GM12891 (cell line): Measurements from ENCODE around the gene GPC3.

Source experiments
- POLR2AphosphoS5 ChIP-seq: IDR thresholded peaks from 2 replicates; pipeline ENCODE4 v1.6.1; 2011; ENCODE audit warnings: low read depth, low read length, control low read depth
- SPI1 ChIP-seq: IDR thresholded peaks from 2 replicates; pipeline ENCODE4 v1.6.1; 2011; ENCODE audit warnings: low read depth, low read length, control low read depth

- TF ChIP-seq POLR2AphosphoS5: no peak
- no peak for TF ChIP-seq SPI1
These were observed 333.2 kb downstream of the GPC3 start for GRCh38 chrX:133652185-133652584.
